SU-DHL-6 (cell line): ENCODE measurements around the gene SCAPER.

Source experiments
- CTCF ChIP-seq: fragments of 200-600 bp; sonication (generic); IDR thresholded peaks from one replicate; pipeline ENCODE4 v1.5.1; 2017; ENCODE audit warnings: antibody characterized with exemption, mild to moderate bottlenecking, low read length, moderate library complexity; ENCODE audit not compliant: insufficient read depth, poor library complexity, severe bottlenecking
- EZH2phosphoT487 ChIP-seq: fragments of 200-600 bp; sonication (generic), shearing (Covaris generic); conservative IDR thresholded peaks from 2 replicates; pipeline ENCODE4 v1.6.1; 2018; ENCODE audit warnings: mild to moderate bottlenecking, antibody characterized with exemption, low read length, moderate library complexity, mixed read lengths

GRCh38 chr15:76938752-76939151, 33.6 kb upstream of the SCAPER start:
- TF ChIP-seq CTCF (no peak), EZH2phosphoT487 (no peak)
